Cerebellar cortex (tissue), 1 donor: ENCODE measurements around the gene DLGAP5.

Source experiments
- DNase-seq: peaks from one replicate; pipeline ENCODE4 v3.0.0-alpha.2; 2015; ENCODE audit warnings: low spot score

The DLGAP5 gene

DNA sequence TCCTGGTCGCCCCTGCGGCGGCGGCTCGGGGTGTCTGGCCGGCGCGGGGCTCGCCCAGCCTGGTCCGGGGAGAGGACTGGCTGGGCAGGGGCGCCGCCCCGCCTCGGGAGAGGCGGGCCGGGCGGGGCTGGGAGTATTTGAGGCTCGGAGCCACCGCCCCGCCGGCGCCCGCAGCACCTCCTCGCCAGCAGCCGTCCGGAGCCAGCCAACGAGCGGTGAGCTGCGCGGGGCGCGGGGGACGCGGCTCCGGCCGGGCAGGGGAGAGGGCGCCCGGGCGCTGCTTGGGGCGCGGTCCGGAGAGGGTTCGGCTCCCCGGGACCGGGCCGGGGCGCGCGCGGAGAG lies 62.3 kb downstream of the DLGAP5 start, which contains the start of gene LGALS3:
Gene LGALS3 (plus strand): TSS at position 167 of the 342 bp plus-strand sequence. CDS start 8,122 bp downstream, outside the sequence.
- peak; percentile 33 for DNase-seq

DNA sequence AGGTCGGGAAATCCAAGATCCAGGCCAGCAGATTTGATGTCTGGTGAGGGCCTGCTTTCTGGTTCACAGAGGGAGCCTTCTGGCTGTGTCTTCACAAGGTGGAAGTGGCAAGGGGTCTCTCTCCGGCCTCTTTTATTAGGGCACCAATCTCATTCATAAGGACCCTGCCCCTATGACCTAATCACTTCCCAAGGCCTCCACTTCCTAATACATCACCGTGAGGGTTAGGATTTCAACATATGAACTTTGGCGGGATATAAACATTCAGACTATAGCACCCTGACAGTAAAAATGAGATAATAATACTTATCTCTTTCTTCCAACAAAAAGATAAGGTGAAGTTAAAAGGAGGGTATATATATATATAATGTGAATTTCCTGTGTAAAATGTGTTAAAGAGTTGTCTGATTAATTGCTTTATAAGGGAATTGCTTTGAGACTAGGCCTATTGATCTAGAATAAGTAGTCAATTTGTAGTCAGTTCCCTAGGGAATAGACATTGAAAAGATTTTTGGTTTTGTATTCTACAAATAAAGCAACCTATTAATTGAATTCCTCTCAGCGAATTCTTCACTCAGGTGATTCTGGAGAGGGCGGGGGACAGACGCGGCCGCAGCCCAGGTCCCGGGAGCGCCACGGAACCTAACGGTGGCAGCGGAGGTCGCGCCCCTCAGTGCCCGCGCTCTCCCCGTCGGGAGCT lies 62.8 kb downstream of the DLGAP5 start:
- DNase-seq = no peak

DNA sequence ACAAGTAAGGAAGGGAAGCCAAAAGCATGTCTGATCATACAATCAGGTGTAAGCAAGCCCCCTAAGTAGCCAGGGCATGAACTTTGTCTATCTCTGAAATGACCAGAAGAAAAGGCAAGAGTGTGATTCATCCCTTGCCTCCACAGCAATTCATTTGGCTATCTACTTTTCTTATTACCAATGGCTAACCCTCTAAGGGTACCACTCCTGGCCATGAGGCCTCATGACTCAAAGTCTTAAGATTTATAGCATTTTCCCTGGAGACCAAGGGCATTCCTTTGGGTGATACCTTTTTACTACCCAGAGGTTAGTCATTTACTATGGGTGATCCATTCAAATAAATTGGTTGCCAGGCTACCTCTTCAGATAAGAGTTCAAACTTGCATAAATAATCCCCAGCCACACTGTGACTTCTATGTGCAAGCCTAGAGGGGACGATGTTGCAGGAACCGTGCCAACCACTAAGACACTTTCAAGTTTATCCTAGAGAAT lies 63.9 kb downstream of the DLGAP5 start:
- DNase-seq = no peak

DNA sequence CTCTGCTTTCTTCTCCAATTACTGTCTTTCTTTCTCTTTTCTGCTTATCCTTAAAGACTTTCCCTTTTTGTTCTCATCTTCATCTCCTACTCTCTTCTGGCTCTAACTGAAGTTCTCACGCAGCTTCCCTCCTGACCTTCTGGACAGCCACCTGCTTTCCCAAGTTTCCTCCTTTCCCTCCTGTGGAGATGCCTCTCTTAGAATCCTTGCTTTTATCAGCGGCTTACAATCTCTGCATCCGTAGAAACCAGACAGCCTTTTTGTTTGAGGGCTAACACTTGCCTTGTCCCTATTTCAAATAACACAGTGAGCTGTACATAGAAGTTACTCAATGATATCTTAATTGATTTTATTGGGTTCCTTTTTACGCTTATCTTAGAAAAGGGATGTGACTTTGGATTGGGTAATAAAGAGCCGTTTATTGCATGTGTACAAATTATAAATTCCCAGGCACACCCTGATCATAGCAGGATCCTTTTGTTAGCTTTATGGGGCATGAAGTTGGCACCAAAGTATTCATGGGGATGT lies 64.4 kb downstream of the DLGAP5 start:
- DNase-seq = no peak

DNA sequence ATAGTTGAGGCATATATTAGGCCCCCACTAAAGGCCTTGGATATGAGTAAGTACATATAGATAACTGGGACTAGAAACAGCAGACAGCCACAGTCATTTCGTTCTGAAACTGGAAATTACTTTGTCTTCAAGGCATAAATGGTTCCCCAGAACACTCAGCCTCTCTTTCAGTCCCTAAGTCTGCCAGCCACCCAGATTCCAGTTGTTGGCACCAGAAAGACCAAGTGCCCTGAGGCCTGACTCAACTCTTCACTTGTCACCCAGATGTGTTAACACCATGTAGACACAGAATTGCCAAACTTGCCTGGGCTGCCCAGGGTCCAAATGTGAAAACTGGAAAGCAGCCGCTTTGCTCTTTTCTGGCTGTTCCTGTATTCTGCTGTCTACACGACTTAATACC lies 65.4 kb downstream of the DLGAP5 start:
- DNase-seq = no peak

DNA sequence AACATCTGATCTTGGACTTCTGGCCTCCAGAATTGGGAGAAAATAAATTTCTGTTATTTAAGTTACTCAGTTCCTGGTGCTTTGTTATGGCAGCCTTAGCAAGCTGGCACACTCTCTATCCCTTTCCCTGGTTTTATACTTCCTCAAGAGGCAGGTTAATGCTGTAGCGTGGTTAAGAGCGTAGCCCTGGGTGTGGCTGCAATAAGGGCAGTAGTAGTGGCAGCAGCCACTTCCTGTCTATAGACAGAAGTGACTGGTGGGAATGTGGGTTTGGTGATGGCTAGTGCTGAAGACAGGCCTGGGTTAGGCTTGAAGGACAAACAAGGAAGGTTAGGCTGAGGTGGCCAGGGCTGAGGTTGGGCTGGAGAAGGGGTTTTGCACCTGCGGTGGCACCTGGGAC lies 66.0 kb downstream of the DLGAP5 start:
- DNase-seq = no peak

DNA sequence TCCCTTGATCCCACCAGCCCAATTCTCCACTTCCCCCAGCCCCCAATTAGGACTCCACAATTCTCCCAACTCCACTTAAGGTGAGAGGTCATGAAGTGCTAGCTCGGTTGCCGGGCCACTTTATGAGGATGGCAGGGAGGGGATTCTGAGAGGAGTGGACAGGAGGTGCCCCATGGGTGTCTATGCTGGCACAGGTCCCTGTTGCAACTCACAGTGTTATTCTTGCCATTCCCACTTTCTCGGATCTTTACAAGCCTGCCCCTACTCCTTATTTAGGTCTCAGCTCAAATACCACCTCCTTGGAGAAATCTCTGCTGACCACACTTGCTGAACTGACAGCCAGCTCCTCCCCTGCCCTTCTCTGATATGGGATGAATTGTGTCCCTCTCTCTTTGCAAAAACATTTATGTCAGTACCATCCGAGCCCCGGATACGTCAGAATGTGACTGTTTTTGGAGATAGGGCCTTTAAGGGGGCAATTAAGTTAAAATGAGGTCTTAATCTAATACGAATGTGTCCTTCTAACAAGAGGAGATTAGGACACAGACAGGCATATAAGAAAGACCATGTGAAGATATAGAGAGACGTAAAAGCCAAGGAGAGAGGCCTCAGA lies 66.5 kb downstream of the DLGAP5 start:
- DNase-seq = no peak

DNA sequence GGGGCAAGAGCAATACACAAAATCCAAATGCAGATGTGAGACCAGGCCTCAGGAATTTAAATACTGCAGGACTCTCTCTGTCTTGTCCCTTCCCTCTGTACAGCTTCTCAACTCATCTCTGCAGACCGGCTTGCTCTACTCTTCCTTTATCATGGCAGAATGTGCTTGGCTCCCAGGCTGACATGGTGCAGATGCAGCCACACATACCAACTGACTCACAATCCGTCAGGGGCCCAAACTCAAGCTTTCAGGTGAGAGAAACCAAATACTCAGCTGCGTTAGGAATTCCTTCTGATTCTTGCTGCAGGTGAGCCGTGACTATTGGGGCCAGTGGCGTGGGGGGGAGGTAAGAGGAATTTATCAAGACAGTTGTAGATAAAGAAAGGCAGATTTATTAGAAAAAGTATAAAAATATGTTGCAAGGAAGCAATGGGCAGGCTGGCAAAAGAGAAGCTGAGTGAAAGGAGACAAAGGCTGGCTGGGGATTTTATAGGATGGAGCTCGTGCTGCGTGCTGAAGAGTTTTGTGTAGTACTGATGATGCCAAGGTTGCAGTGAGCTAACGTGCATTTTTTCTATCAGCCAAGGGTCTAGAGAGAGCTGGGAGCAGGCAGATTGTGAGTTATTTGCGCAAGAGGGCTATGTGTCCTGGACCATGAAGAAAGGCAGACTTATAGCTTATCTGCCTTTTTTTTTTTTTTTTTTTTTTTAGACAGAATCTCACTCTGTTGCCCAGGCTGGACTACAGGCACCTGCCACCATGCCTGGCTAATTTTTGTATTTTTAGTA lies 67.3 kb downstream of the DLGAP5 start:
- DNase-seq = no peak

DNA sequence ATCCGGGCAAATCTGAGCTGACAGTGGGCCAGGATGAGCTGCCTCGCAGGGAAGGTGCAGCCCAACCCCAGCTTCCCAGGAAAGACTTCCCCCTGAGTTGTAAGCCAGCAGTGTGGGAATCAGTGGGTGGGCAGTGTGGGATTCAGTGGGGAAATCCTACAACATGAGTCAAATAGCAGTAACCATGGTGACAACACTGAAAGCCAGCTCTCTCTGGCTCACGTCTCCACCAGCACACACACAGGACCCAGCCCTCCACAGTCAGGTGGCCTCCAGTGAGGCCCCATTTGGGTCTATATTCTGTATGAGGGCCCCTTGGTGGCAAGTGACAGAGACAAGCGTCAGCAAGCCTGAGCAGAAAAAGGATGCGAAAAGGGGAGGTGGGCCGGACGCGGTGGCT lies 68.3 kb downstream of the DLGAP5 start:
- DNase-seq = no peak

DNA sequence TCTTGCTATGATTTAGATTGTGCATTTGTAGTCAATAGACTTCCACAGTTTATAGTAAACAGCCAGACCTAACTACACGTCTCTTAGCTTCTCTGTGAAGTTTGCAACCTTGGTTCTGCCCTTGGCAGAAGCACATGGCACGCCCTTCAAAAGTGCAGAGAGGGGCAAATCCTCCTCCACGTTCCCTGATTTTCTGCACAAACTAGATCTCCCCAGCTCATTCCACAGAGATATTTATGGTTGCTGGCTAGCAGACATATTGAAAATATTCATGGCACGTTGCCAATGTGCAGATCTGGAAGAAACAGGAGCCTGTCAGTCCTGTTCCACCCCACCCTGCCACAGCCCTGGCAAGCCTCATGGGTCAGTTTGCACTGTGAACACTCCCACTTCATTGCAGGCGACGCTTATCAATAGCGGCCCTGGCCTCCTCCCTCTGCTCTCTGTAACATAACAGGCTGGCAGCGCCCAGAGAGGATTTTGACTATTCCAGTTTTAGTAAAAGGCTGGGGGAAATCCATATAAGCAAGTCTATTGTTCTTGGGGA lies 68.9 kb downstream of the DLGAP5 start:
- DNase-seq = no peak

DNA sequence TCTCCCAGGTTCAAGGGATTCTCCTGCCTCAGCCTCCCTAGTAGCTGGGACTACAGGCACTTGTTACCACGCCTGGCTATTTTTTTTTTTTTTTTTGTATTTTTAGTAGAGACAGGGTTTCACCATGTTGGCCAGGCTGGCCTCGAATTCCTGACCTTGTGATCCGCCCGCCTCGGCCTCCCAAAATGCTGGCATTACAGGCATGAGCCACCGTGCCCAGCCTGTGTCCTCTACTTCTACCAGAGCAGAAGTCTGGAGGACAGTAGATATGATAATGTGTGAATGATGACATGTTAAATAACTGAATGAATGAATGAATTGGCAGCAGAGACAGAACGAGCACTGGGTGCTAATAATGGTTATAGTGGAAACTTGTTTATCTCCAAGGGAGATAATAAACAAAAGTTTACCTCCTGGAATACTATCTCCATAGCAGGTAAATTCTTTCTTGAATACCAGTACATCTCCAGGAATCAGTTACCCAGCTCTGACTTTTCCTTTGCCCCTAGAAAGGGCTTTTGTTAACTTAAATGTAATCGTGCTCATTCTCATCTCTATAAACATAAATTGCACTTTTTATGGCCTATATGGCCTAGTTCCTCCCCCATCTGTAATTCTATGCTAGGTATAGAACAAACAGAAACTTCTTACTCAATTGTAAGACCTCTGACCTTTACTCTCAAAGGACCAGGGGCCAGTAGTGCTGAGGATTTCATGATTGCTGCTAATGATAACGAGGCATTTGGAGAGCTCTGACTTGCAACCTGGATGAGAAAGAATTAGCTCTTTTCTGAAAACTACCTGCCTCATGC lies 69.6 kb downstream of the DLGAP5 start:
- no peak for DNase-seq

DNA sequence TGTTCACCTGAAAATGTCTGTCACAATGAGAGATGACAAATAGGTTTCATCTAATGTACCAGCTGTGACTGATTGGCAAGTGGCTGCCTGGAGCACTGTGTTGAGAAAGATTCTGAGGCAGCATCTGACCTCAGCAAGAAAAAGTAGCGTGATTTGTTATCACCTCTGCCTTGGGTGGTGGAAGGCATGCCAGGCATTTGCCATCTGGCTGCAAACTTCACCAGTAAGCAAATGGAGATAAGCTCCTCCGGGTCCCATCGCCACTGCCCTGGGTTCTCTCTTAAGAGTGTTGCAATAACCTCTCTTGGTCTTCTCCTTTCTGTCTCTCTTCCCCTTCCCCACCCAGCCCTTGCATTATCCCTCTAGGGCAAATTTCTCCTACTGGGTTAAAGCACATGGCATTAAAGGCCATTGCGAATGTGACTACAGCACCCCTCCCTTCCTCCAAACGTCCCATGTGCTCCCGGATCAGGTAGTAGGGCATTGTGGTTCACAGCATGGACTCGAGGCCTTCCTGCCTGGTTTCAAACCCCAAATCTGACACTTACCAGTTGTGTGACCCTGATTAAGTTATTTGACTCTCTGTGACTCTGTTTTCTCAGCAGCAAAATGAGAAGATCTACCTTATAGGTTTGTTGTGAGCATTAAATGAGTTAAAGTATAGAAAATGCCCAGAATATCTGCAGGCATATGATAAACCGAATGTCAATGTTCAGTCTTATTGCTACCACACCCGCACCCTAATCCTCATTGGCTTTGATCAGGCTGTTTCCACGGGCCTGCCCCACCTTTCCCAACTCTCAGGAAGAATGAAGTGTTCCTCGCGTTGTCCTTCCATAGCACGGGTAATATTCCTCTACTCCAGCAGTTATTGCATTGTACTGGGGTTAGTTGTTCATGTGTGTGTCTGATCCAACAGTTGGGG lies 70.6 kb downstream of the DLGAP5 start:
- no peak for DNase-seq

DNA sequence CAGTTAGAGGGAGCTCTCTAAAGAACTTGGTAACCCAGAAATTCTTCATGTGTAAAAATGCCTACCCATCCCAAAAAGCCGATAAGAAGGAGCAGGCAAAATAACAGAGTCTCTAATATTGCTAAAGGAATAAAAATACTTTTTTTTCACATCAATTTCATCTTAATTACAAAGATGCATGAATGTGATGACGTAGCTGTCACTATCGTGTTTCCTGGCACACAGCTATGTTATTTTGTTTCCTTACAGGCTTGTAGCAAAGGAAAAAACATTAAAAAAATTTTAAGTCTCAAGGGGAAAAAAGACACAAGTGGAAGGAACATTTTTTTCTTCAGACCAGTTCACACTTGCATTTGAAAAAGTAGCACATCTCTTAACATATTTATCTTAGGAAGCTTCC lies 72.6 kb downstream of the DLGAP5 start:
- no peak for DNase-seq

DNA sequence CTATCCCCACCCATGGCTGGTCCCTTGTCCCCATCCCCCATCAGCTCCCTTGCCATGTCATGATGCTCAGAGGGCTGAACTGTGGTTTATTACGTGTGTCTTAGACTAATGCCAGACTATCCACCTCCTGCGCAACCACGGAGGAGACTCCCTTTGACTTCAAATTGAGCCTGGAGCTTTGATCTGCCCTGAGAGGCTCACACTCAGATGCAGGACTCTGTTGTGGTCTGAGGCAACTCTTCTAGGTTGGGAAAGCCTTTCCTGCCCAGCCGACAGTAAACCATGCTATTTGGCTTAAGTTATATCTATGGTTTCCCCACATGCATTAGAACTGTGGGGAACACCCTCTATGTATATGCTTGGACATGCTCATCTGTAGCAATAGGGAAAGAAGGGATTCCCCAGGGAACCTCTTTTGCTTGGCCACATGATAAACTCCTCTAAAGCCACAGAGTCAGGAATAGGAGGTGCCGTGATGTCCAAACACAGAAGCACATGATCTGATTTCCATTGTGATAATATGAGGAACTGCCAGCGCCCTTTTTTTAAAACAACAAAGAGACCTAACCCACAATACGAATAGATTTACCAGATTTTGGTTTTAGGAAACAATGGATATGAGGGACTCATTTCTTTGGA lies 73.5 kb downstream of the DLGAP5 start:
- DNase-seq = no peak

DNA sequence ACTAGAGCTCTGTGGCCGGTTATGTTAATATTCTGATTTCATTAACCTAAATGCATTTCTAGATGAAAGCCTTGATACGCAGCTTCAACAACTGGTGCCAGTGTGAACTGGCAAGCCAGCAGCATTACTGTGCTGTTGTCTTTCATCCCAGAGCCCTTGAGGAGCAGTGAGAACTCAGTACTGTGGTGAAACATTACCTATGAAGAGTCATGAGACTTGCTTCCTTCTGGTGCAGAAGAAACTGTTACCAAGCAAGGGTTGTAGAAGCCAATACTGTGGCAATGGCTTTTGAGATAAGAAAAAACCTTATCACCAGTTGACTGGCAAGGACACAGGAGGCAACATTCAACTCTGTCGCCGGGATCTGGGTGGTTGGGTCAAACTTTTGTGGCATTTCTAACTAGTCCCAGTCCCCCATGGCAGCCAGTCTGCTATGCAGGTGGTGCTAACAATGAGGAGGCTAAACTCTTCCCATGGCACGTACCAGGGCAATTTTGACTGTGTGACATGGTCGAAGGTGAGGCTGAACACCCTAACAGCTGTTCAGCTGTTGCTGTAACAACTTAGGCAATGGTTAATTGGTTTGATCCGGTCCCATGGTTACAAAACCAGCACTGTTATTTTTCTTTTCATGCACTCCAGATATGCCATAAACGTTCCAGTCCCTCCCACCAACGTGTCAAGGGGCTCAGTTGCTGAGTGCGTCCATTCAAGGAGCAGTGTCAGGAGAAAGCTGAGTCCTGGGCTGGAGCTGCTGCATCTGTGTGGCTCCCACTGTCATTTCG lies 74.9 kb downstream of the DLGAP5 start:
- DNase-seq = no peak

DNA sequence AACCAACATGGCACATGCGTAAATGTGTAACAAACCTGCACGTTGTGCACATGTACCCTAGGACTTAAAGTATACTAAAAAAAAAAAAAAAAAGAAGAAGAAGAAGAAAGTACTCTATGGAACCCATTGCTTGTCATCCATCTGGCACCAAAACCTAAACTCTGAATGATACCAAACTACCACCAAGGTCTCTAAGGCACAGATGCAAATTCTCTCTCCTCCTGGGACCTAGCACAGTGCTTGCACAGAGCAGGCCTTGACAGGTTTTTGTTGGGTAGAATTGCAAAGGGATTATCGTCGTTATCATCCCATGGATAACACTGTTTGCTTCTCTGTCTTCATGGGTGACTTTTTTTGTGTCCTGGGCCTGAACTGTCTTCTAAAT lies 75.5 kb downstream of the DLGAP5 start:
- no peak for DNase-seq

DNA sequence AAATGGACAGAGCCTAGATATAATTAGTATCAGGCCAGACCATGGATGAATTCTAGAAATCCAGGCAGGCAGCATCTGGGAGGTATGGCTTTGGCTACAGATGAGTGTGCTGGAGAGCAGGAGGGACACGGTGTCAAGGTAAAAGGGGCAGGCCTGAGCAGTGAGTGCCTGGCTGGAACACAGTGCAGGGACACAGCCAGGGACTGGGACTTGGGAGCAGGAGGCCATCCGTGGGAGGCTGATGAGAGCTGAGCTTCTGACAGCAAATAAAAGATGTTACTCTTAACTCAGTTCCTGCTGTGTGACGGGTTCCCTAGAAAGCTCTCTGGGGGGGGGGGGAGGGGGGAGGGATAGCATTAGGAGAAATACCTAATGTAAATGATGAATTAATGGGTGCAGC lies 75.9 kb downstream of the DLGAP5 start:
- DNase-seq = no peak

DNA sequence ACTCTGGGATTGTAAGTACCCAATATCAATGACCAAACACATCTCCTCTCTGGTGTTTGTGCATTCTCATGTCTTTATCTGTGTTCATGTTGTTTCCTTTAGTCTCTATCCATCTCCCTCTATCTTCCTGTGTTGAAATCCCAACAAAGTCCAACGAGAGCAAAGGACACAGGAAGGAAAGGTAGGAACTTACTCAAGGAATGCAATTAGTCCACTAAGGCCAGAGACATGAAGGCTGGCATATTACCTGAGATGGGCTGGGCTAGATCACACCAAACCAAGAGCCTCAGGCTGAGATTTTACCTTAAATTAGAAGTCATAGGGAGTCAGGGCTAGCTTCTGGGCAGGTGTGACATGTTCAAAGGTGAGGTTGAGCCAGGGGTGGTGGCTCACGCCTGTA lies 76.7 kb downstream of the DLGAP5 start:
- DNase-seq = no peak

DNA sequence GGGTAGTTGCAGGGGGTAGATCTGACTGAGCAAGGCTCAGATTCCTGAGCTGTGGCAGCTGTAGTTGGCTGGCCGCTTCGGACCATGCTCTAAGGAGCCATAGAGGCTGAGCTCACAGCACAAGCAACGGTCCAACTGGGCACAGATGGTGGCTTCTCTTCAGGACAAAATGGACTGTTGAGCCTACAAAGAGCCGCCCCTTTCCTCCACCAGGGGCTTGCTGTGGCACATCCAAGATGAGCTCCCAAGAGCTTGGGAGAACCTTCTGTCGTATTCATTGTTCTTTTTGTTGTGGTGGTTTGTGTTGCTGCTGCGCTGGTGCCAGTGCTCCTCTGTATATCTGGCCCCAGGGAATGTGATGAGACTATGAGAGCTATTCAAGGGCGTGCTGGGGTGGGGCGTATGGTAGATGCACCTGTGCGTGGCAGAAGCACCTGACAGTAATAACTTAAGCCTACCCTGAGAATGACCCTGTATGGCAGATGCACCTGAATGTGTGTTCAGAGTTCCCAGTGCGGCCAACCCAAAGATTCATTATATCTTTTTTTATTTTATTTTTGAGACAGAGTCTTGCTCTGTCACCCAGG lies 80.2 kb downstream of the DLGAP5 start:
- no peak for DNase-seq
